ENCODE results near the gene CLMP. TPM values are rescaled to one million over a fixed set of nuclear protein-coding genes. Genes with fewer than 3 reads are reported as not detected.

Gene CLMP
- 80.1 and 139 TPM in 2 replicates for total RNA-seq

DNA sequence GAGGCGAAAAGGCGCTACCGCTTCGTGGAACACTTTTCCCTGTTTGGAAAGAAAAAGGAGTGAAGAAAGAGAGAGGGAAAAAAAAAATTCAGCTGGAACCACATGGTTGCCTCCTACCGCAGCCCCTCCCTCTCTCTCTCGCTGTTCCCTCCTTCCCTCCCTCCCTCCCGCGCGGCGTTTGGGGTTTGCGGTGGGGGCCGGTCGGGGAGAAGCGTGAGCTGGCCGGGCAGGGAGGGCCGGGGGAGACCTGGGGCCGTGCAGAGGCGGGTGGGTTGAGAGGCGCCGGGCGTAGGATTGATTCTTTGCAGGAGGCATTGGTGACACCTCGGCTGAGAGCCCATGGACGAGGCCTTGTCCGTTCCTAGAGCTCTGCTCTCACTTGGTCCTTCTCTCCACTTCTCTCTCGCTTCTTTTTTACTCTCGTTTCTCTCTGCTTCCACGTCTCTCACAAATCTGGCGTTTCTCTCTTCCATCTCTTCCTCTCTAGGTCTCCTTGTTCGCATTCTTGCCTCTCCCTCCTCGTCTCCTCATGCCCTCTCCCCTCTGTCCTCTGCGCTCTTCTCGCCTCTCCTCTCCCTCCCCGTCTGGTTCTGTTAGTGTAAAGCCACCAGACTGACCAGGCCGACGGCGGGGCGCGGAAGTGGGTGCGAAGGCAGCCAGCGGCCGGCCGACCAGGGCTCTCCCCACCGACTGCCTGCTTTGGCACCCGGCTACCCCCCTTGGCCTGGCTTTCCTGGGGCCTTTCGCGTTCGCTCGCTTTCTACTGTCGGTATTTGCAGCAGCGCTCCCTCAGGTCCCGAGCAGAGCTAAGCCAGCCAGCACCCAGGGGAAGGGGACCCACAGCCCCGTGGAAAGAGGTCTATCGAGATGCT is at the start of gene CLMP:
Gene CLMP, minus strand, starts transcription at position 61 of the 872 bp plus-strand sequence. CDS start 308 bp downstream, outside the sequence.

GRCh38 chr11:123061403-123062157 is 133.5 kb downstream of the CLMP start, which contains the start of gene HSPA8:
Gene HSPA8, minus strand, starts transcription at chr11:123062136. Its CDS starts 812 bp downstream, at chr11:123061324.

Other genes starting within 250 kb of the CLMP start
- gene BSX, start 213.4 kb downstream of the CLMP start, total RNA-seq = not detected in 2 replicates
- gene HSPA8, start 133.1 kb downstream of the CLMP start, total RNA-seq = 1,251 and 1,545 TPM in 2 replicates
- gene GRAMD1B, start 235.0 kb upstream of the CLMP start, total RNA-seq = 0.34 and 1.3 TPM in 2 replicates

Measured in bronchial smooth muscle cell (primary cell).